Astrocyte of the cerebellum (primary cell): ENCODE measurements around the gene WWOX.

Source experiments
- DNase-seq: peaks from one replicate; pipeline ENCODE4 v3.0.0-alpha.2; 2011; ENCODE audit warnings: low read depth
- H3K4me3 ChIP-seq: 2 replicates; pipeline ENCODE4 v1.5.1; 2011; ENCODE audit warnings: mild to moderate bottlenecking, low read depth, low read length, moderate library complexity
- CTCF ChIP-seq: IDR thresholded peaks from 2 replicates; pipeline ENCODE4 v1.5.1; 2012; ENCODE audit warnings: low read length, low read depth, moderate library complexity, mild to moderate bottlenecking; ENCODE audit errors: missing control alignments
- in situ Hi-C: cut with HindIII; loops from 2 replicates; pipeline ENCODE4 v1.10.0; 2017; ENCODE audit warnings: low sequenced_read_pairs

Gene WWOX

GRCh38 chr16:78271981-78272380 lies 172.5 kb downstream of the WWOX start:
- H3K4me3 ChIP-seq: no peak overlapping the region
- no peak for TF ChIP-seq CTCF
- in situ Hi-C loops: no loop called here
- no peak for DNase-seq

- DNase-seq: no peak
- TF ChIP-seq CTCF: no peak
- in situ Hi-C loops: no loop called here
- H3K4me3 ChIP-seq: no peak overlapping the region
These were observed 175.3 kb downstream of the WWOX start for GRCh38 chr16:78274771-78275170.

- TF ChIP-seq CTCF: no peak
These were observed 176.0 kb downstream of the WWOX start for GRCh38 chr16:78275420-78275819.

GRCh38 chr16:78277321-78278055 lies 178.0 kb downstream of the WWOX start:
- no peak for TF ChIP-seq CTCF
- DNase-seq: no peak
- H3K4me3 ChIP-seq: no peak overlapping the region
- in situ Hi-C loops: no loop called here

More at GRCh38 chr16:78275420-78275819, 176.0 kb downstream of the WWOX start:
- H3K4me3 ChIP-seq: no peak overlapping the region
- in situ Hi-C loops: no loop called here
- DNase-seq: no peak

- no peak for TF ChIP-seq CTCF
- H3K4me3 ChIP-seq: no peak overlapping the region
- in situ Hi-C loops: no loop called here
- no peak for DNase-seq
These were observed 178.6 kb downstream of the WWOX start for GRCh38 chr16:78278056-78278450.

GRCh38 chr16:78281115-78281514 lies 181.7 kb downstream of the WWOX start:
- TF ChIP-seq CTCF: no peak
- in situ Hi-C loops: no loop called here
- no peak overlapping the region for H3K4me3 ChIP-seq
- no peak for DNase-seq
